Activated T-cell treated with anti-CD3 and anti-CD28 coated beads, Interleukin-2, amount 50 U/mL, for 1 hour (primary cell): Measurements from ENCODE around the gene KPNB1.

Experiments
- DNase-seq: peaks from one replicate; pipeline ENCODE4 v3.0.0-alpha.2; 2020

KPNB1 gene

GRCh38 chr17:47714773-47715396 lies 65.2 kb downstream of the KPNB1 start:
- no peak for DNase-seq

DNA sequence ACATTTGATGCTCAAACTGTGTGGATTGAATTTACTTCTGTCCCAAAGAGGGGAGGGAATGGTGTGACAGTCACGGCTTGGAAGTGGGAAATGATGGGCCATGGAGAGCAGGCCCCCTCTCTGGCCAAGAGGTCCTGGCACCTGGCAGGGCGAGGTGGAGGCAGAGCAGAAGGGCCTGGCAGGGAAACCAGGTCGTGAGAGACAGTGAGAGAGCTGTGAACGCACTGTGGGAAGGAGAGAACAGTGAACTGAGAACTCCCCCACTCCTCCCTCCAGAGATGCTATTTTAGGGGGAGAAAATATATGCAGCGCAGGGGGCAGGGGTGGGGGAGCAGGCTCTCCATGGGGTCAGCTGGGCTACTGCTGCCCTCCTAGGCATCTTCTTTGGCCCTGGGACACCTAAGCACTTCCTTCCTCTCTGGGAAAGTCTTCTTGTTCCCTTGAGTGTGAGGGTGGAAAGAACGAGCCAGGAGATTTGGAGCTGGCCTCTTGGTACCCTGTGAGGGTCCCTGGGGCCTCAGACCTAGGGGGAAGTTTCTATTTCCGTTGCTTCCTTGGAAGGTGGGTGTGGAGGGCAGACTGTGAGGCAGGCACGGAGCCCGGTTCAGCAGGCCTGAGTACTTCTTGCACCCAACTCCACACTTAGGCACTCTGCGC lies 66.1 kb downstream of the KPNB1 start:
- no peak for DNase-seq

DNA sequence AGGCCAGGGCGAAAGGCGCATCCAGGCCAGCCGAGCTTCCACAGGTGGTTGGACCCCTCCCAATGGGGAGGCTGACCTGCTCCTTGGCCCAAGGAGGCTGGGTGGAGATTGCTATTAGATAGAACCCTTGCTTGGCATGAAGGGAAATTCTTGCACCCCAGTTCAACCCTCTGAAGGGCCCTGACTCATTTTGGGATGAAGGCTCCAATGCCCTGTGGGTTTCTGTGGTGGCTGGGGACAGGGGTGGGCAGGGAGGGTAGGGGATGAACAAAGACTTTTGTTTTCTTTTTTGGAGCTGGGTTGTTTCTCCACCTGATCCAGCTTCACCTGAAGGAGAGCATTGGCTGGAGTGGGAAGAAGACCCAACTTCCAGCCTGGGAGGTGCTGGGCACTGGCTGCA lies 66.7 kb downstream of the KPNB1 start:
- no peak for DNase-seq

- no peak for DNase-seq
Observed at GRCh38 chr17:47717261-47717697, 67.6 kb downstream of the KPNB1 start.

DNA sequence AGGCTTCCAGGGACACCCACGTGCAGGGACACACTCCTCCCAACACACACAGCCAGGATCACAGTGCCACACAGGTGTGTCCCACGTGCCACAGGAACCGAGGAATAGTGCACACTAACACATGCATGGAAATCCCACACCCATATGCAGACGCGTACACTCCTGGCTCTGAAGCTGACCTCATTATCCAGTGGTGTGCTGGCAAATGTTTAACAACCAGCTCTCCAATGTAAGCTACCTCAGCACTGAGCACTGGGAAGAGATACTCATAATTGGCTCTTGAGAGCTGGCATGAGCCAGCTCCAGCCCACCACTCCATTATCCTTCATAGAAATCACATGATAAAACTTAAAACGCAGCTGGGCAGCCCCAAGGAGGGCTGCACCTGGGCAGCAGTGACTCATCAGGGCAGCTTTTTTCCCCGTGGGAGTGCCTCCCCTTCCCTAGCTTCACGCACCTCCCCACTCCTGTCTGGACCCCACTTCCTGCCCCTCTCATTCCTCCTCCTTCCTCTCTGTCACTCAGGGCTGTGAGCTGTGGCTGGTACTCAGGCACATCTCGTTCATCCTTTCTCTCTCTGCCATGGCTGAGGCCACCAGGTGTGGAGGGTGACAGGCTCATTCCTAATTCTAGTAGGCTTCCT lies 68.4 kb downstream of the KPNB1 start:
- no peak for DNase-seq

DNA sequence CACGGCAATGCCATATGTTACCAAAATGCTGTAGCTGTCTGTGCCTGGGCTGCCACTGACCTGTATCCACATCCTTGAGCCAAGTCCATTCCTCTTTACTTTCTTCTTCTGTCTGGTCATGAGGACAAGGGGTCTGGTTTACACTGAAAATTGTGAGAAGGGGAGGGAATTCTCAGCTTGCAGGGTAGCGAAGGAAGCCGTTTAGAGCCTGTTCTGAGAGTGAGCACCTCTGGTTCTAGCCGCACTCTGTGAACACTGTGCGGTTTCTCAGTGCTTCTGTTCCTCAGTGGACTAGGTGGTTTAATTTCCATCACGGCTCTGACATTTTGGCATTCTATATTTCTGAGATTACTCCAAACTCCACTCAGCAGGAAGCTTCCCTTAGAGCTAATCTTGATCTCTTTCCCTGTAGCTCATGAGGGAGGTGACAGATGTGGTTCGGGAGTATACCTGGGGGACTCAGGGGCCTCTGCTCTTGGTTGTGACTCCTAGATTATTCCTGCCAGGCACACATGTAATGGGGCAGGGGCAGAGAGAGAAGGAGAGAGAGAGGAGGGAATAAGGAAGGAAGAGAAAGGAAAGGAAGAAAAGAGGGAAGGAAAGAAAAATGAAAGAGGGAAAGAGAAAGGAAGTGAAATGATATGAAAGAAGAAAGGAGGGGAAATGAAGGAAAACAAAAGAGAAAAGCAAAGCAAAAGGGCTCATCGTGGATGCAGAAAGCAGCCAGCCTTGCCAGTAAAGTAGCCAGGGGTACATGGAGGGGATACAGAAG lies 69.1 kb downstream of the KPNB1 start:
- DNase-seq: no peak

- DNase-seq: no peak
Observed at GRCh38 chr17:47719411-47720152, 69.9 kb downstream of the KPNB1 start.

DNA sequence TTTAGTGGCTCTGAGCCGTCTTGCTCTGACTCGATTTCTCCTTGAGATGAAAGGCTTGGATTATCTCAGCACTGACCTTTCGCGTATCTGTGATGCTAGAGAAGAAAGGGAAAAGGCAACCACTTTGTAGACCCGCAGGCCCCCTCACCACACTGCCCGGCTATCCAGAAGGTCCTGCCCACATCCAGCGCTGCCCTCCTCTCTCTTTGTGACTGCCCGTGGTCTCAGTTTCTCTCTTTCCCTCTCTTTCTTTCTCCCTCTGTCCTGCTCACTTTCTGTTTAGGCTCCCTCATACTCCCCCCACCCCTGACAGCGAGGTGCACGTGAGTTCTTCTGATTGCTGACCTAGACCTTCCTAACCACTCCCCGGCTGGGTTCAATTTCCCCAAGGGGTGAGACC lies 70.5 kb downstream of the KPNB1 start:
- DNase-seq: no peak

- peak; percentile 84 for DNase-seq
Observed at GRCh38 chr17:47720754-47721533, 71.2 kb downstream of the KPNB1 start.

- DNase-seq: no peak
Observed at GRCh38 chr17:47721725-47722124, 72.0 kb downstream of the KPNB1 start.

- no peak for DNase-seq
Observed at GRCh38 chr17:47724705-47725104, 75.0 kb downstream of the KPNB1 start.

GRCh38 chr17:47725446-47726111 lies 75.9 kb downstream of the KPNB1 start:
- no peak for DNase-seq

GRCh38 chr17:47726796-47727703 lies 77.3 kb downstream of the KPNB1 start:
- no peak for DNase-seq

DNA sequence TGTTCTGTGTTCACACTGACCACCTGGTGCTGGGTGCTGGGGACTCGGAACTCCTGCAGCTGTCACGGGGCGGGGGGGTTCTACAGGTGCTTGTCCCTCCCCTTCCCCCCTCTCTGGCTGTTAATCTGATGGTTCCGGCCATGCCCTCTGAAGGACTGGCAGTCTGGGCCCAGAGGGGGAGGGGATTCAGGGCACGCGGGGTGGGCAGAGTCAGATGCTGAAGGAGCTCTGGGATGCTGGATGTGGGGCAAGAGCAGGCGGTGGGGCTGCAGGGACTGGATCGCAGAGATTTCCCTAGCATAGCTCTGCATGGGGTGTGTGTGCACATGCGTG lies 78.0 kb downstream of the KPNB1 start:
- DNase-seq: no peak

GRCh38 chr17:47728214-47728877 lies 78.6 kb downstream of the KPNB1 start:
- DNase-seq: no peak

- DNase-seq: peak; percentile 13
Observed at GRCh38 chr17:47729476-47729875, 79.8 kb downstream of the KPNB1 start.

DNA sequence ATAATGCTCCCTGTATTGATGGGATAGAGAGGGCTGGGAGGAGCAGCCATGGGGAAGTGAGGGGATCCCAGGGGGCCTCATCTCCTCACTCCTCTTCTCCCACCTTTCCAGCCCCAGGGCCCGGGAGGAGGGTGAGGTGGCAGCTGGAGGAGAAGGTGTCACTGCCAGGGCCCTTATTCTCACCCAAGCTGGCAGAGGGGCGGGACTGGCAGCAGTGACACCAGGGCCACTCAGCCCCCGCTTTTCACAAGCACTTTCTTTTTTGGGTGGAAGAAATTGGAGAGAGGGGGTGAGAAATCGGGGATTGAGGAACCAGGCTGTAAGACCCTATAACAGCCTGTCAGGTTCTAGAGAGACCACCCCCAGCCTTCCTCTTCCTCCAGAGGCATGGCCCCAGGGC lies 81.0 kb downstream of the KPNB1 start:
- DNase-seq: peak; percentile 11

- DNase-seq: peak; percentile 16
Observed at GRCh38 chr17:47731396-47731795, 81.7 kb downstream of the KPNB1 start.

DNA sequence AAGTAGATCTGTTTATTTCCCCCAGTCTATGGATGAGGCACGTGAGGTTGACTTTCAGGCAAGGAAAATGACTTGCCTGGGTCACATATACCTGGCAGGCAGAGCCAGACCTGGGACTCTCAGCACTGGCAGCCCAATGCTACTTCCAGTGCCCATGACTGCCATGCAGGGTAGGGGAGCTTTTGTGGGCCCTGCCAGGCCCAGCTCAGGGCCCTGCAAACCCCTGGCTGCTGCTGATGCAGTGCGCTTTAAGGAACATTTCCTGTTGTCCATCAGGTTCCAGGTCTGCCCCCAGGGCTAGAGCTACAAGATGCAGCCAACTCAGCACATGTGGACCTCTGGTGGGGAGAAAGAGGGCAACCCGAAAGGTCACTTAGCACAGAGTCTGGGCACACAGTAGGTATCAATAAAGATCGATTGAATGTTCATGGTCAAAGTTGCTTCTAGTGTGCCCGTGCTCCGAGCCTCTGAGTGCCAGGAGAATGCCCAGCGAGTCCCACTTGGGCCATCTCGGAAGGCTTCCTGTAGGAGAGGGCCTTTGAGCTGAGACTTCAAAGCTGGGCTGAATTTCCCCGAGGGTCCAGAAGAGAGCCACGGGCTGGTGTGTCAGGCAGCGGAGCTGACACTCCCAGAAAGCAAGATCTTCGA lies 82.8 kb downstream of the KPNB1 start:
- peak; percentile 29 for DNase-seq
